Measurements from ENCODE around the gene JUP. TPM values are rescaled to one million over a fixed set of nuclear protein-coding genes. Genes with fewer than 3 reads are reported as not detected.

Gene JUP
- total RNA-seq, 2 donors from 2014 or later = 317 to 353 TPM

DNA sequence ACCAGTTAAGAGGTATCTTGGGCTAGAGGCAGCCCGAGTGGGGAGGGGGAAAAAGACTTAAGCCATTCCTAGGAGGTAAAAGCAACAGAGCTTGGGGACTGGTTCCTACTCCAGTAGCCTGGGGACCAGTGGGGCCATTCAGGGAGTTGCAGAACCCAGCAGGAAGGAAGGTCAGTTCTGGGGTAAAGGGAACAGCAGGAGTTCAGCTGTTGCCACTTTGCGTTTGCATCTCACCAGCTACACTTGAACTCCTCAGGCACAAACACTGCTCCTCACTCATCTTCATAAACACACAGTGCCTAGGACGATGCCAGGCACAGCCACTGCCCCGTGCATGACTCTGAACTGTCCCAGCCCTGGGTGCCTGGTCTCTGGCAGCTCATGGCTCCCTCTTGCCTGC is 56.0 kb downstream of the JUP start:
- H3K4me1 ChIP-seq = peaks cover 11% of the 10 kb centered on the region
- no peaks in the 10 kb centered on the region for H3K9me3 ChIP-seq
- no peak overlapping the region for H3K9ac ChIP-seq (ENCODE audit: low read depth in 2 of 2, low read length in 2 of 2)
- H3K4me3 ChIP-seq = no peak overlapping the region
- peaks cover 29% of the 10 kb centered on the region for H3K27me3 ChIP-seq
- intact Hi-C loops (cut with DNase I) = no loop called here
- DNase-seq = no peak
- no peaks in the 10 kb centered on the region for H3K36me3 ChIP-seq
- H3K27ac ChIP-seq = no peak overlapping the region
- TF ChIP-seq, protein P1, sequence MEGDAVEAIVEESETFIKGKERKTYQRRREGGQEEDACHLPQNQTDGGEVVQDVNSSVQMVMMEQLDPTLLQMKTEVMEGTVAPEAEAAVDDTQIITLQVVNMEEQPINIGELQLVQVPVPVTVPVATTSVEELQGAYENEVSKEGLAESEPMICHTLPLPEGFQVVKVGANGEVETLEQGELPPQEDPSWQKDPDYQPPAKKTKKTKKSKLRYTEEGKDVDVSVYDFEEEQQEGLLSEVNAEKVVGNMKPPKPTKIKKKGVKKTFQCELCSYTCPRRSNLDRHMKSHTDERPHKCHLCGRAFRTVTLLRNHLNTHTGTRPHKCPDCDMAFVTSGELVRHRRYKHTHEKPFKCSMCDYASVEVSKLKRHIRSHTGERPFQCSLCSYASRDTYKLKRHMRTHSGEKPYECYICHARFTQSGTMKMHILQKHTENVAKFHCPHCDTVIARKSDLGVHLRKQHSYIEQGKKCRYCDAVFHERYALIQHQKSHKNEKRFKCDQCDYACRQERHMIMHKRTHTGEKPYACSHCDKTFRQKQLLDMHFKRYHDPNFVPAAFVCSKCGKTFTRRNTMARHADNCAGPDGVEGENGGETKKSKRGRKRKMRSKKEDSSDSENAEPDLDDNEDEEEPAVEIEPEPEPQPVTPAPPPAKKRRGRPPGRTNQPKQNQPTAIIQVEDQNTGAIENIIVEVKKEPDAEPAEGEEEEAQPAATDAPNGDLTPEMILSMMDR (IDR thresholded peaks at IDR 0.05) = no peak

DNA sequence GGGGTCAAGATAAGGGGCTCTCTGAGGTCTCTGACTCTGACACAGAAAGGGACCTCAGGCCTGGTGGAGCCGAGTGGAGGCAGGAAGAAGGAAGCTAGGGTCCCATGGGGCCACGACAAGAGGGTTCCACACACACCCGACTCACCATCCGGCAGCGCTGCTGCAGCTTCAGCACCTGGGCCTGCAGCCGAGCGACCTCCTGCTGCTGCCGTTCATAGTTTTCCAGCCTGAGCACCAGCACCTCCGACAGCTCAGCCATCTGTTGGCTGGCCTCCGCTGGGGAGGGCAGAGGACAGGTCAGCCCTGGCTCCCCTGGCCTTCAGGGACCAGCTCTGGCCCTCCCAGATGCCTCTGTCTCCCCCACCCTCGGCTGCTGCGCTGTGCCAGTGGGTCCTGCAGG is 58.5 kb downstream of the JUP start:
- Histone ChIP-seq H3K4me3 (no peak overlapping the region), H3K9me3 (no peaks in the 10 kb centered on the region), H3K9ac (ENCODE audit: low read depth in 2 of 2, low read length in 2 of 2) (no peak overlapping the region), H3K27me3 (peaks cover 5% of the 10 kb centered on the region), H3K36me3 (no peaks in the 10 kb centered on the region), H3K27ac (no peak overlapping the region), H3K4me1 (no peaks in the 10 kb centered on the region)
- intact Hi-C loops (cut with DNase I) = no loop called here
- TF ChIP-seq, protein P1 (IDR thresholded peaks at IDR 0.05) = no peak
- DNase-seq = no peak

DNA sequence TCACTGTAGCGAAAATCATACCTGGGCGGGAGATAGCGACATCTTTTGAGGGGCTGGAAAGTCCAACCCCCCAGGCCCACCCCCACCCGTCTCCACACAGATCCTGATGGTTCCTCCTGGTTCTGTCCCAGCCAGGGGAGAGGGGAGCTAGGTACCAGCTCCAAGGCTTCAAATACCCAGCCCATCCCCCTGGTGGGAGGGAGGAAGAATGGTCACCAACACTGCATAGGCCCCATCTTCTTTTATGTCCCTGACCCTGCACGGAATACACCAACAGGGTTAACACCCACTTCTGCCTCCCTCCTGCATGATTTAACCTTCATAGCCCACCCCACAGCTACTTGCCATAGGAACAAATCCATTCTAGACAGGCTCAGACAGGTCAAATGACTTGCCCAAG is 61.4 kb downstream of the JUP start:
- no peak for DNase-seq
- no peaks in the 10 kb centered on the region for H3K27me3 ChIP-seq

DNA sequence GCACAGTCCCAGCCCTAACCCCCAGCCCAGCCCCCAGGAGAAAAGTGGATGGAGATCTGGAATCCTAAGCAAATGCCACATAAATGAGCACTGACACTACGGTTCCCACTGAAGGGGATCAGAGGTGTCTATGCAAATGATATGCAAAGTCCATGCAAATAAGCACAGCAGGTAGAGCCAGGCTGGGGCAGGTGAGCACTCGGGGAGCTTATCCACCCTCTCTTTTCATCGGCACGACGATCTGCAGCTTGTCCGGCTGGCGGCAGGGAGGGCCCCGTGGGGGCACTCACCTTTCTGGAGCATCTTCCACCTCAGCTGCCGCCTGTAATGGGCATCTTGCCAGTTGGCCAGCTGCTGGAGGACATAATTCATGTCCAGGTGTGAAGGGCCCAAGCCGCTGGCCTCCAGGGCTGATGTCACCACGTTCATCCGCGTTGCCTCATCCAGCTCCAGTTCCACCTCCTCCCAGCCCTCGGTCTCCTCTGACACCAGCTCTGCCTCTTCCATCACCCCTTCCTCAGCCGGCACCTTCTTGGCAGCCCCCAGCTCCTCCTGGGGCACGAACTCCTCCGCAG is 61.9 kb downstream of the JUP start:
- H3K4me3 ChIP-seq = no peak overlapping the region
- H3K9ac ChIP-seq (ENCODE audit: low read depth in 2 of 2, low read length in 2 of 2) = no peak overlapping the region

More for the DNA sequence above, 61.4 kb downstream of the JUP start:
- H3K27ac ChIP-seq = no peak overlapping the region
- no peaks in the 10 kb centered on the region for H3K4me1 ChIP-seq
- no peaks in the 10 kb centered on the region for H3K36me3 ChIP-seq
- TF ChIP-seq, protein P1 (IDR thresholded peaks at IDR 0.05) = no peak
- no peak overlapping the region for H3K4me3 ChIP-seq
- intact Hi-C loops (cut with DNase I) = no loop called here
- H3K9me3 ChIP-seq = no peaks in the 10 kb centered on the region
- H3K9ac ChIP-seq (ENCODE audit: low read depth in 2 of 2, low read length in 2 of 2) = no peak overlapping the region

DNA sequence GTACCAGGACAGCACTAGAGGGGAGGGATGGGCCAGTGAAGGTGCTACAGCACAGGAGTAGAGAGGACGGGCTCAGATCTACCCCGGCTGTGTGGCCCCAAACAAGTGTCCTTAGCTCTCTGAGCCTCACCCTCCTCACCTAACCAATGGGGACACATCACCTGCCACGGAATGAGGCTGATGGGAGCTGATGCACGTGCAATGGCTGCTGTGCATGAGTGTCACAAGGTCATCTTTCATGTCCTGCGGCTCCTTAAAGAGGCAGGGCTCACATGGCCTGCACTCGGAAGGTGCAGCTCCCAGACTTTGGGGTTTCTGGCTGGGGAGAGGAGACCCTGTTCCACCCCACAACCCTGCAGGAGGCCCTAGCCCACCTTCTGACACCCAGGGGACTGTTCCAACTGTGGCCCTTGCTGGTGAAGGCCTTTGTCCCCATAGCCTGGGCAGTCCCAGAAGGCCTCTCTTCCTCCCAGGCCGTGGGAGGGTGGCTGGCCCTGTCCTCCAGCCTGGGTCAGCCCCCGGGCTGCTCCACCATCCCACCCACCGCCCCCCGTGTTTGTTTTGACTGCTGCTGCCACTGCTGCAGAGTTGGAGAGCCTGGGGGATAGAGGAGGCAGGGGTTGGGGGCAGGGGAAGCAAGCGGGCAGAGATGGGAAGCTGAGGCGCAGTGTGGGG is 62.6 kb downstream of the JUP start:
- Histone ChIP-seq H3K27me3 (no peaks in the 10 kb centered on the region), H3K9me3 (no peaks in the 10 kb centered on the region), H3K4me3 (no peak overlapping the region), H3K9ac (ENCODE audit: low read depth in 2 of 2, low read length in 2 of 2) (no peak overlapping the region), H3K4me1 (no peaks in the 10 kb centered on the region), H3K36me3 (no peaks in the 10 kb centered on the region), H3K27ac (no peak overlapping the region)
- no peak for DNase-seq
- TF ChIP-seq, protein P1 (IDR thresholded peaks at IDR 0.05) = no peak
- intact Hi-C loops (cut with DNase I) = no loop called here

More for the DNA sequence above, 61.9 kb downstream of the JUP start:
- intact Hi-C loops (cut with DNase I) = no loop called here
- no peak for DNase-seq
- Histone ChIP-seq H3K4me1 (no peaks in the 10 kb centered on the region), H3K27ac (no peak overlapping the region), H3K27me3 (no peaks in the 10 kb centered on the region), H3K9me3 (no peaks in the 10 kb centered on the region), H3K36me3 (no peaks in the 10 kb centered on the region)
- TF ChIP-seq, protein P1 (IDR thresholded peaks at IDR 0.05) = no peak

Measured in colonic mucosa (tissue), 4 donors.